Adrenal gland (tissue), 12 donors: ENCODE measurements around the gene ASPA. TPM values are rescaled to one million over a fixed set of nuclear protein-coding genes. Genes with fewer than 3 reads are reported as not detected.

Experiments
- DNase-seq, 7 donors: peaks; one replicate each; pipeline ENCODE4 v3.0.0-alpha.2; 2019 to 2020
- H3K27ac ChIP-seq, 5 donors: fragments of 200-600 bp; sonication (generic) in 4 of 5; 1 replicate in 3 of 5; 2 replicates in 2 of 5; pipeline versions ENCODE4 v1.5.1 to v1.8.0; 2016 to 2020; ENCODE audit warnings: mild to moderate bottlenecking in 1 of 5
- H3K27me3 ChIP-seq: fragments of 200-600 bp; 2 replicates; pipeline ENCODE4 v1.8.0; 2021
- H3K36me3 ChIP-seq, 2 donors: fragments of 200-600 bp; replicated peaks in 1 of 2; 1 replicate in 1 of 2; 2 replicates in 1 of 2; pipeline versions ENCODE4 v1.5.1 to v1.8.0; 2018 to 2022
- H3K4me1 ChIP-seq, 2 donors: fragments of 200-600 bp; replicated peaks in 1 of 2; 1 replicate in 1 of 2; 2 replicates in 1 of 2; pipeline versions ENCODE4 v1.5.1 to v1.8.0; 2018 to 2021
- H3K4me3 ChIP-seq, 4 donors: fragments of 200-600 bp; sonication (generic) in 3 of 4; one replicate each; pipeline ENCODE4 v1.5.1; 2016 to 2018
- H3K9me3 ChIP-seq, 3 donors: fragments of 200-600 bp; sonication (generic) in 1 of 3; replicated peaks in 1 of 3; 1 replicate in 2 of 3; 2 replicates in 1 of 3; pipeline versions ENCODE4 v1.5.1 to v1.8.0; 2016 to 2021
- POLR2A ChIP-seq, 2 donors: fragments of 450-650 bp; IDR thresholded peaks; one replicate each; pipeline ENCODE4 v1.6.1; 2017; ENCODE audit warnings: antibody characterized with exemption in 2 of 2, mild to moderate bottlenecking in 2 of 2, moderate library complexity in 1 of 2
- WGBS, 4 donors: extraction: QIAGEN DNeasy Blood & Tissue Kit in 2 of 4; methylation state at CpG; one replicate each; pipeline versions ENCODE4 v1.1.5 to v1.1.7; 2013 to 2017; 5-methylcytosine and 5-hydroxymethylcytosine counted together
- intact Hi-C, 2 donors: fragments of 100-400 bp; cut with DNase I; formaldehyde crosslinking; loops; one replicate each; pipeline versions ENCODE4 v1.14.1 to v1.15.0; 2022 to 2023
- polyA plus RNA-seq, 3 donors: library from polyadenylated mRNA; stranded (reverse); fragments of 200-250 nt in 2 of 3; fragments of 350-450 nt in 1 of 3; fragmentation: Illumina TruSeq in 1 of 3; extraction: RNeasy Lipid Tissue Mini Kit (QIAGEN cat#74804) in 1 of 3; gene quantifications; one replicate each; pipeline ENCODE4 v1.2.3, GENCODE V29; 2013 to 2014
- total RNA-seq, 9 donors: library from RNA; depleted of rRNA in 4 of 9; stranded (reverse); fragments of >200 nt in 4 of 9; fragments of 120-200 nt in 1 of 9; fragmentation: NEBNext Ultra II Directional in 1 of 9; extraction: Animal tissue kit (Norgen Biotek cat#: 25700) in 1 of 9; gene quantifications; one replicate each; pipeline versions ENCODE4 v1.1.0 to v1.2.4, GENCODE V29; 2013 to 2023
- TF ChIP-seq, protein P1 (sequence below), 6 experiments: fragments of 450-650 bp in 4 of 6; fragments of 200-600 bp in 2 of 6; sonication (generic) in 1 of 6; IDR thresholded peaks; 1 replicate in 5 of 6; 2 replicates in 1 of 6; pipeline versions ENCODE4 v1.5.1 to v1.8.0; 2016 to 2021; ENCODE audit warnings: antibody characterized with exemption in 6 of 6, mild to moderate bottlenecking in 2 of 6, moderate library complexity in 1 of 6
- donor health status: healthy with polysubstance abuse.
- donor health status: Bipolar disorder and iron deficiency.
- donor health status: DM: yes; HTN: yes; CAD: no.
- donor health status: DM: no; HTN: no; CAD: no.
- donor health status: DM: no; HTN: no; CAD: no.
- donor health status: DM: yes; HTN: yes; CAD: no.

ASPA gene
- total and polyA plus RNA-seq, 12 donors: 1.3 to 10.1 (median 3.2) TPM

DNA sequence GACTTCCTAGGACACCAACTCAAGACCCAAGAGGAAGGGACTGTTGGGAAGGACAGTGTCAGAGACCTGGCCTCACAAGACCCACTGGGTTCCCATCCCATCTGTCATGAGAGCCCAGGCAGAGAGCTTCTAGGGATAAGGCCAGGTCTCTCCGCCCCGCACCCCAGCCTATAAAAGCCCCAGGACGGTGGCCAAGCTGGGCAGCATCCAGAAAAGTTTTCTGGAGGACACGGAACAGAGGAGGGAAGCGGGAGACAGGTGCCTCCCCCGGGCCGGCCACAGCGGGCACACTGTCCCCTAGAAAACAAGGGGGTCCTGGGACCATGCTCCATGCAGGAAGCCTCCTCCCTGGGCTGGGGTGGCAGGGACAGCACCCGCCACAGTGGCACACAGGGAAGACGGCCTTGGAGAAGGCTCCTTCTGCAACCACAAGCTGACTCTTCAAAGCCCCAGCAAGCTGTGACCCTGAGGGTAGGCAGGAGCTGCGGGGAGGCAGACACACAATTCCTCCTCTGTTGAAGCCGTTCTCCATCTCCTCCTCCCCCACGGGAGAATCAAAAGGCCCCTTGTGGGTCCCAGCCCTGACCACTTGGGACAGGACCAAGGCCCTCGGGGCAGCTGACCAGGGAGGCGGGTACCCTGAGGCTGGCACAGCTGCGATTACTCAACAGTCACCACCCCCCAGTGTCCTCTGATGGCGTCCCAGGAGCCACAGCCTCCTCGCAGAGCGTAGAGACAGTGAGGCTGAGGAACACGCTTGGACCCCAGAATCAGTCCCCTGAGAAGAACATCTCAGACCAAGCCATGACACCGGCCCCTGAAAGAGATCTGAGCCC, 55.7 kb downstream of the ASPA start:
- intact Hi-C loops: no loop called here
- WGBS, 4 donors: 43 to 66% (median 52%) methylated on average over 6 to 21 of the region's 21 CpGs
- Histone ChIP-seq H3K4me3 (no peak overlapping the region), H3K9me3 (no peaks in the 10 kb centered on the region), H3K4me1 (no peaks in the 10 kb centered on the region), H3K36me3 (no peaks in the 10 kb centered on the region), H3K27ac (no peak overlapping the region), H3K27me3 (no peaks in the 10 kb centered on the region)
- peak in 5 of 7 donors; percentile 22 to 34 (median 30) for DNase-seq
- TF ChIP-seq POLR2A (IDR thresholded peaks at IDR 0.05): no peak
- TF ChIP-seq, protein P1, sequence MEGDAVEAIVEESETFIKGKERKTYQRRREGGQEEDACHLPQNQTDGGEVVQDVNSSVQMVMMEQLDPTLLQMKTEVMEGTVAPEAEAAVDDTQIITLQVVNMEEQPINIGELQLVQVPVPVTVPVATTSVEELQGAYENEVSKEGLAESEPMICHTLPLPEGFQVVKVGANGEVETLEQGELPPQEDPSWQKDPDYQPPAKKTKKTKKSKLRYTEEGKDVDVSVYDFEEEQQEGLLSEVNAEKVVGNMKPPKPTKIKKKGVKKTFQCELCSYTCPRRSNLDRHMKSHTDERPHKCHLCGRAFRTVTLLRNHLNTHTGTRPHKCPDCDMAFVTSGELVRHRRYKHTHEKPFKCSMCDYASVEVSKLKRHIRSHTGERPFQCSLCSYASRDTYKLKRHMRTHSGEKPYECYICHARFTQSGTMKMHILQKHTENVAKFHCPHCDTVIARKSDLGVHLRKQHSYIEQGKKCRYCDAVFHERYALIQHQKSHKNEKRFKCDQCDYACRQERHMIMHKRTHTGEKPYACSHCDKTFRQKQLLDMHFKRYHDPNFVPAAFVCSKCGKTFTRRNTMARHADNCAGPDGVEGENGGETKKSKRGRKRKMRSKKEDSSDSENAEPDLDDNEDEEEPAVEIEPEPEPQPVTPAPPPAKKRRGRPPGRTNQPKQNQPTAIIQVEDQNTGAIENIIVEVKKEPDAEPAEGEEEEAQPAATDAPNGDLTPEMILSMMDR (IDR thresholded peaks at IDR 0.05): no peak

DNA sequence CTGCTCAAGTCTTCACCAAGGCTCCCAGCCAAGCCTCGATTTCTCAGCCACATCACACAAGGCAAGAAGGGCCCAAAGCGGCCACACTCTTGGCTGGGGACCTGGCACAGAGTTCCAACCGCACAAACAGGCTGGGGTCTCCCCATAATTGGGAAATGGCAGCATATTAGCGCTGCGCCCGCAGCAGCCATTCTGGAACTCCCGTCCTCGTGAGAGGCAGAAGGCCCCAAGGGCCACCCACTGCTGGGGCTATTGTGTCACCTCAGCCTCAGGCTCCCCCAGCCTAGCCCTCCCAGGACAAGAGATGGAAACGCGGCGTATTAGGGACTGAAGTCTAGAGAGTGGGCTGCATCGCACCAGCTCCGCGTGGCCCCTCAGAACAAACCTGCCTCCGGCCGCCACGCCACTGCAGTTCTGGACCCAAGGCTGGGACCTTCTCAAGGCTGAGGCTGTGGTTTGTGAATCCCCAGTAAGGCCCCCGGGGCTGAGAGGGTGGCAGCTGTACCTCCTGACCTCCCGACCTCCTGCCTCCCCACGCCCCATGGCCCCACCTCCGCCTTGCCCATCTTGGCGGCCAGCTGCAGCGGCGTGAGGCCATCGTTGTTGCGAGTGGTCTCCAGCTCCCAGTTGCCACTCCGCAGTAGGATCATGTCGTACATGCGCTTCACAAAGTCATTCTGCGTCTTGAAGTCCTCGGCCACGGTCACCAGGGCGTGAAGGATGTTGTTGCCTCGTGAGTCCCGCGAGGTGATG, 56.5 kb downstream of the ASPA start:
- no peaks in the 10 kb centered on the region for H3K4me1 ChIP-seq
- TF ChIP-seq, protein P1 (IDR thresholded peaks at IDR 0.05): no peak
- TF ChIP-seq POLR2A (IDR thresholded peaks at IDR 0.05): no peak
- no peaks in the 10 kb centered on the region for H3K36me3 ChIP-seq
- no peak for DNase-seq
- no peak overlapping the region for H3K4me3 ChIP-seq
- intact Hi-C loops: no loop called here
- H3K27ac ChIP-seq: no peak overlapping the region
- no peaks in the 10 kb centered on the region for H3K9me3 ChIP-seq
- 84 to 91% (median 86%) methylated on average over 13 to 36 of the region's 36 CpGs for WGBS, 4 donors
- H3K27me3 ChIP-seq: no peaks in the 10 kb centered on the region

DNA sequence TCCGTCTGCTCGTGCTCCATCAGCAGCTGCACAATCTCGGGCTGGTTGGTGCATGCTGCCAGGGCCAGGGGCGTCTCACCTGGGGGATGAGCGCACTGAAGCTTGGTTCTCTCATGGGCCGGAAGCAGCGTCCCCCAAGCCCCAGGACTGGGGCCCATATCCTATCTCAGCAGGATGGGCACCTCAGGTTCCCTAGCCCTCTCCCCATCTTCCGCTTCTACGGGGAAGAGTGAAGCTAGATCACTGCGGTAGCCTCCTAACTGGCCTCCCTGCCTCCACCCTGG, 57.0 kb downstream of the ASPA start:
- WGBS, 4 donors: 96 to 100% (median 96%) methylated on average over 3 to 10 of the region's 10 CpGs
- Histone ChIP-seq H3K36me3 (no peaks in the 10 kb centered on the region), H3K4me1 (no peaks in the 10 kb centered on the region), H3K4me3 (no peak overlapping the region), H3K9me3 (no peaks in the 10 kb centered on the region), H3K27ac (no peak overlapping the region), H3K27me3 (no peaks in the 10 kb centered on the region)
- intact Hi-C loops: no loop called here
- TF ChIP-seq, protein P1 (IDR thresholded peaks at IDR 0.05): no peak
- no peak for TF ChIP-seq POLR2A (IDR thresholded peaks at IDR 0.05)
- DNase-seq: no peak

DNA sequence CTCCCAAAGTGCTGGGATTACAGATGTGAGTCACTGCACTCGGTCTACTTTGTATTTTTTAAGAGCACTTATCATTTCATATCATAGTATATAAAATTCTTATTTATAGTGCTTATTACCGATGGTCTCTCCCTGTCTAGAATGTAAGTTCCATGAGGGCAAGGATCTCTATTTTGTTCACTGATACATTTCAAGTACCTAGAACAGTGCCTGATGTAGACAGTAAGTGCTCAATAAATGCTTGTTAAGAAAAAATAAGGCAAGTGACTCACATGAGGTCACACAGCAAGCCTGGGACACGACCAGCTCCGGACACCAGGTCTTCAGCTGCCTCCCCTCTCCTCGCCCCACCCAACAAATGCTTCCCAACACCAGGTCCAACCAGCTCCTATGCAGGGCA, 58.0 kb downstream of the ASPA start:
- no peaks in the 10 kb centered on the region for H3K4me1 ChIP-seq
- no peaks in the 10 kb centered on the region for H3K36me3 ChIP-seq
- no peak overlapping the region for H3K4me3 ChIP-seq
- no peak overlapping the region for H3K27ac ChIP-seq
- DNase-seq: no peak
- TF ChIP-seq, protein P1 (IDR thresholded peaks at IDR 0.05): no peak
- TF ChIP-seq POLR2A (IDR thresholded peaks at IDR 0.05): no peak
- intact Hi-C loops: no loop called here
- 81 to 92% (median 86%) methylated on average over 4 to 5 of the region's 5 CpGs for WGBS, 4 donors
- H3K9me3 ChIP-seq: no peaks in the 10 kb centered on the region
- H3K27me3 ChIP-seq: no peaks in the 10 kb centered on the region
